ENCODE data around the gene MRGPRD. TPM values are rescaled to one million over a fixed set of nuclear protein-coding genes. Genes with fewer than 3 reads are reported as not detected.
"Not testable (repeated sequence)": the region's sequence is repeated elsewhere in the genome, so short reads cannot be mapped to it uniquely, and the experiment has no call there.

Gene MRGPRD
- total RNA-seq, 1 donor from 2014 or later: not detected

- ATAC-seq: no peak
- no peak for DNase-seq (ENCODE audit: low spot score)
Observed at GRCh38 chr11:68994894-68995285, 14.1 kb upstream of the MRGPRD start.

GRCh38 chr11:68994161-68994893, 13.5 kb upstream of the MRGPRD start:
- DNase-seq (ENCODE audit: low spot score): peak; percentile 32

GRCh38 chr11:68993546-68993945, 12.8 kb upstream of the MRGPRD start:
- ATAC-seq (no peak), DNase-seq (ENCODE audit: low spot score) (no peak)

More at GRCh38 chr11:68994161-68994893, 13.5 kb upstream of the MRGPRD start:
- ATAC-seq: no peak

- DNase-seq (ENCODE audit: low spot score): peak; percentile 33
- ATAC-seq: no peak
Observed at GRCh38 chr11:68992743-68993255, 12.0 kb upstream of the MRGPRD start.

GRCh38 chr11:68990995-68991780, 10.4 kb upstream of the MRGPRD start:
- ATAC-seq (no peak), DNase-seq (ENCODE audit: low spot score) (peak; percentile 38)

GRCh38 chr11:68989936-68990606, 9.3 kb upstream of the MRGPRD start:
- ATAC-seq: no peak
- peak; percentile 29 for DNase-seq (ENCODE audit: low spot score)

- DNase-seq (ENCODE audit: low spot score): no peak
- ATAC-seq: no peak
Observed at GRCh38 chr11:68988491-68988890, 7.7 kb upstream of the MRGPRD start.

GRCh38 chr11:68987211-68987610, 6.4 kb upstream of the MRGPRD start:
- no peak for DNase-seq (ENCODE audit: low spot score)

GRCh38 chr11:68983801-68984200, 3.0 kb upstream of the MRGPRD start:
- peak; percentile 1 for DNase-seq (ENCODE audit: low spot score)
- ATAC-seq: no peak

More at GRCh38 chr11:68987211-68987610, 6.4 kb upstream of the MRGPRD start:
- no peak for ATAC-seq

GRCh38 chr11:68982134-68982533, 1.3 kb upstream of the MRGPRD start:
- no peak for DNase-seq (ENCODE audit: low spot score)
- ATAC-seq: no peak

GRCh38 chr11:68979931-68980775, 633 bp downstream of the MRGPRD start:
- DNase-seq (ENCODE audit: low spot score) (peak; percentile 36), ATAC-seq (no peak)

GRCh38 chr11:68978931-68979594, 1.7 kb downstream of the MRGPRD start:
- no peak for ATAC-seq
- DNase-seq (ENCODE audit: low spot score): peak; percentile 41

GRCh38 chr11:68978626-68978930, 2.2 kb downstream of the MRGPRD start:
- ATAC-seq: no peak
- DNase-seq (ENCODE audit: low spot score): no peak

GRCh38 chr11:68977781-68978625, 2.8 kb downstream of the MRGPRD start:
- no peak for ATAC-seq
- peak; percentile 22 for DNase-seq (ENCODE audit: low spot score)

GRCh38 chr11:68976563-68976962, 4.2 kb downstream of the MRGPRD start:
- ATAC-seq (no peak), DNase-seq (ENCODE audit: low spot score) (peak; percentile 15)

GRCh38 chr11:68976095-68976494, 4.7 kb downstream of the MRGPRD start:
- ATAC-seq (no peak), DNase-seq (ENCODE audit: low spot score) (peak; percentile 14)

- peak; percentile 74 for ATAC-seq
- no peak for DNase-seq (ENCODE audit: low spot score)
Observed at GRCh38 chr11:68974421-68975194, 6.2 kb downstream of the MRGPRD start.

GRCh38 chr11:68973706-68974105, 7.1 kb downstream of the MRGPRD start:
- not testable (repeated sequence) for DNase-seq (ENCODE audit: low spot score); ATAC-seq

Data from left lobe of liver (tissue), 2 donors.